NCI-H2107 treated with DMSO at 0.1 percent for 48 hours (cell line): ENCODE data around the gene NLRP1.
A peak's percentile ranks its signal among the peaks of the same experiment; 100 is the strongest.
"Not testable (repeated sequence)": the region's sequence is repeated elsewhere in the genome, so short reads cannot be mapped to it uniquely, and the experiment has no call there.

Experiments
- DNase-seq: peaks from one replicate; lab custom pipeline; 2025; ENCODE audit not compliant: unreplicated experiment; lab: John Stamatoyannopoulos, UW

The NLRP1 gene

GRCh38 chr17:5588584-5588983 lies 4.3 kb upstream of the NLRP1 start:
- no peak for DNase-seq

DNA sequence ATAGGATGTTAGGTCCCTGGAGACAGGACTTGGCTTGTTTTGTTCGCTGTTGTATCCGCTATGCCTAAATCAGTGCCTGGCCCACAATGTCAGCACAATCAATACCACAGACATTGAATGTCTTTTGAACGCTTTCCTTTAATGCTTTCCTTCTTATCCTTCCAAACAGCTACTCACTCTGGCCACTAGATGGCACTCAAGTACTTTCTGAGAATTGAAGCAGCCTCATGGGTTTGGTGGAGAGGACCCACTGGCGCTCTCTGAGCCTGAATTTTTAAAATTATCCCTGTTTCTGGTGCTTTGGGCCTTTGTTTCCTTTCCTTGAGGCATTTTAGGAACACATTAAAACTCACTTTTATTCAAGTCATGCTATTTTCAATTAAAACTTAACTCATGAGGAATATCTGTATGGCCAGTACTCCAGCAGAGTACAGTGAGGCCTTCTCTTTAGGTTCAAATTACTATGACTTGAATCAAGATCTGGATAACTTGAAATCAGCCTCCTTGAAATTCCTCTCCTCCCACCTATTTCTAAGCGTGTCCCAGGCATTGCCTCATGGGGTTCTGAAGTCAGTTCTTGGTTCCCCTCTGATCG lies 3.2 kb upstream of the NLRP1 start:
- peak; percentile 30 for DNase-seq

DNA sequence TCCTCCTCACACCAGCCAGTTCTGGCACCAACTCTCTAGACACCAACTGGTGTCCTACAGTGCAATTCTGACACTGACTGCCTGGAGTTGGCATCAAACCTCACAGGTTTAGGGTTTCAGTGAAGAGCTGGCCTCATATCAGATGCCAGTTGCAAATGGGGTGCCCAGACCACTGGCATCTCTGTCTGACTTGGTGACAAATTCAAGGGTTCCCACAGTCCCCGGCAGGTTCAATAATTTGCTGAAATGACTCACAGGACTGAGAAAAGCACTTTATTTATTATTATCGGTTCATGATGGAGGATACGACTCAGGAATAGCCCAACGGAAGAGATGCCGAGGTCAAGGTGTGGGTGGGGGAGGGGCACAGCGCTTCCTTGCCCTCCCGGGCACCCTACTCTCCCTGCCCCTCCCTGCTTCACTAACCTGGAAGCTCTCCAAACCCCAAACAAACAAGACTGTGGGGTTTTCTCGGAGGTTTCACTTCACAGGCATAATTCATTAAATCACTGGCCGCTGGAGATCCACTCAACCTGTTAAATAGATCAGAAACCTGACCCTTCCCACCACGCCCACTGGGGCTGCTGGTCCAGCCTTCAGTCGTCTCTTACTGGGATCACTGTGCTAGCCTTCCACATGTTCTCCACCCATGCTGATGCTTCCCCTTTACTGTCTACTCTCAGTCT lies 1.7 kb upstream of the NLRP1 start:
- DNase-seq = peak; percentile 28

GRCh38 chr17:5585287-5585794 lies 1.0 kb upstream of the NLRP1 start:
- DNase-seq = no peak

- DNase-seq = no peak
Measured at GRCh38 chr17:5583426-5584382, 605 bp downstream of the NLRP1 start.

DNA sequence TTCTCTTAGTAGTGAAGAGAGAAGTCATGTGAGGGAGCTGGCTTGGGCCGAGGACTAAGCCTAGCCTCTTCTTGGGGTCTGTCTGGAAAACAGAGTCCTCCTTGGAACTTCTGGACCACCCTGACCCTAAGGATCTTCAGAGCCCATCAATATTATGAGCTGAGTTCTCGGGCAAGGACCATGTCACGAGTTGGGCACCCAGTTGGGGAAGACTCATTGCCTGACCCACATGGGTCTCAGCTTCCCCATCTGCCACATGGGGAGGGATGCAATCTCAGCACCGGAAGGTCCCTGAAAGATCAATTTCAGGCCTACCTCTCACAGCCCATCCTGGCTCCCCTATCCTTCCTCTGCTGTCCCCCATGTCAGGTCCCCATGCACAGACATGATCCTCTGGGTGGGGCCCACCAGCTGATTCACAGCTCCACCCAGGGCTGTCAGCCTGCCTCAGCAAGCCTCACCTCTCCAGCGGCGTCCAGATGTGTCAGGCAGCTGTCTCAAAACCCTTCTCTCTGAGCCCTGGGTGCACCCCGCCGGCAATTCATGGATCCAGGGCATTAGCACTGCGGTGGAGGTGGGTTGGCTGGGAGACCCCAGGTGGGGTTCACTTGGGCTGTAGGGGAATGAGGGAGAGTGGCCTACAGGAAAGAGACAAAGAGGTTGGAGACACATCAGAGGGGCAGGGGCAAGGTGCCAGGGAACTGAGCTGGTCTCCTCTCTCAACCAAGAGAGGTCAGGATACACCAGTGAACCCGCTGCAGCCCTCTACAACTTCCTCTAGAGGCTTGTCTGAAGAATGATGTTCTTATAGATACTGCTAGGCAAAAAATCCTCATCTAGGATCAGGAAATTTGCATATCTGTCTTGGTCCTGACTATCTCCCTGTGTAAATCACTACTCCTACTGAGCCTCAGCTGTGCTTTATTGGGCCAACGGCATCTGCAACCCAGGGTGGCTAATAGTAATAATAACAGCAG lies 1.8 kb downstream of the NLRP1 start:
- no peak for DNase-seq

DNA sequence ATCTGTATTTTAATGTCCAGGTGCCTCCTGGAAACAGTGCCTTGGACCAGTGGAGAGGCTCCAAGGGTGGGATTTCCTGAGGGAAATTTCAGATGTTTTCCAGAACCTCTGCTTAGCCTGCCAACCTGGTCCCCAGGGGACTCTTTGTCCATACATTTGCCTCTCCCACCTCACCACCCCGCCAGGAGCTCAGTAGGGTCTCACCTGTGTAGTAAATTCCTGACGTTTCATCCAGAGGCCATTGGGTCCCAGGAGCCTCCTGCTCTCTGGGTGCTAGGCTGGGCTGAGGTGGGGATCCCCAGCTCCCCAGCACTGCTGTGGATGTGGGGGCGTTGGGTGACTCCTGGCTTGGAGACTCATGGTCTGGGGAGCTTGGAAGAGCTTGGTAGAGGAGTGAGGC lies 2.7 kb downstream of the NLRP1 start:
- no peak for DNase-seq

DNA sequence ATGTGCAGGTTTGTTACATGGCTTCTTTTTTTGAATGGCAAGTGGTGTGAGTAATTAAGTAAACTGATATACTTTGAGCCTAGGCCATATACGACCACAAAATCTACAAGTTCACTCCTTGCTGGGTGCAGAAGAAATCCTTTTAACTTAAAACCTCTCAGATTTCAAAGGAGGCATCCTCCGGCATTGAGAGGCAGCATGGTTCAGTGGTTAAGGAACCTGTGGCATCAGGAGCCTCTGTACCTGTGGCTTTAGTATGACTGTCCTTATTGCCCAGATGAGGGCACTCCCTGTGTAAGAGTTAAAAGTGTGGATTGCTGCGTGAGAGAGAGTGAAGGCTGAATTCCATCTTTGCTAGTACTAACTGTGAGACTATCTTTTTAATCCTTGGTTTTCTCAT lies 3.3 kb downstream of the NLRP1 start:
- no peak for DNase-seq

DNA sequence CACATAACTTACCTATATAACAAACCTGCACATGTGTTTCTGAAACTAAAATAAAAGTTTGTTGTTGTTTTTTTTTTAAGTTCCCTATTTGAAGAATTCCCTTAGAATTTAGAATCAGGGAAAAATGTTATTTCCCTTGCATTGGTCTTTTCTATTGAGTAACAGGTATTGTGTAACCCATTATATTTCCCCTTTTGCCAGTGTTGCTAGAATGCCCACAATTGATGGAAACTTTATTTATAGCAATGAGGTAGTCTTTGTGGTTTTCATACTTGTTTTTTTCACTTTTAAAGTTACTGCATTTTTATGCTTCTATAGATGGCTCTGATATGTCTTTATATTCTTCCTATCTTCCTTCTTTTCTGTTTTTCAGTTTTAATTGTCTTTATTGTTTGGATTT lies 3.9 kb downstream of the NLRP1 start:
- DNase-seq = no peak

DNA sequence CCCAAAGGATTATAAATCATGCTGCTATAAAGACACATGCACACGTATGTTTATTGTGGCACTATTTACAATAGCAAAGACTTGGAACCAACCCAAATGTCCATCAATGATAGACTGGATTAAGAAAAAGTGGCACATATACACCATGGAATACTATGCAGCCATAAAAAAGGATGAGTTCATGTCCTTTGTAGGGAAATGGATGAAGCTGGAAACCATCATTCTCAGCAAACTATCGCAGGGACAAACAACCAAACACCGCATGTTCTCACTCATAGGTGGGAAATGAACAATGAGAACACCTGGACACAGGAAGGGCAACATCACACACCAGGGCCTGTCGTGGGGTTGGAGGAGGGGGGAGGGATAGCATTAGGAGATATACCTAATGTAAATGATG lies 5.5 kb downstream of the NLRP1 start:
- DNase-seq = not testable (repeated sequence)

GRCh38 chr17:5573017-5573416 lies 11.3 kb downstream of the NLRP1 start:
- DNase-seq = not testable (repeated sequence)

DNA sequence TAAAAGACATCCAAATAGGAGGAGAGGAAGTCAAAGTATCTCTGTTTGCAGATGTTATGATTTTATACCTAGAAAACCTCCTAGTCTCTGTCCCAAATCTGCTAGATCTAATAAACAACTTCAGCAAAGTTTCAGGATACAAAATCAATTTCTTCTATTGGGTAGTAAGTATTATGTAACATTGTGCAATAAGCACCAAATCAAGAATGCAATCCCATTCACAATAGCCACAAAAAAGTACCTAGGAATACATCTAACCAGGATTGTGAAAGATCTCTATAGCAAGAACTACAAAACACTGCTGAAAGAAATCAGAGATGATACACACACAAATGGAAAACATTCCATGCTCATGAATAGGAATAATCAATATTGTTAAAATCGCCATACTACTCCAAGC lies 13.0 kb downstream of the NLRP1 start:
- no peak for DNase-seq

DNA sequence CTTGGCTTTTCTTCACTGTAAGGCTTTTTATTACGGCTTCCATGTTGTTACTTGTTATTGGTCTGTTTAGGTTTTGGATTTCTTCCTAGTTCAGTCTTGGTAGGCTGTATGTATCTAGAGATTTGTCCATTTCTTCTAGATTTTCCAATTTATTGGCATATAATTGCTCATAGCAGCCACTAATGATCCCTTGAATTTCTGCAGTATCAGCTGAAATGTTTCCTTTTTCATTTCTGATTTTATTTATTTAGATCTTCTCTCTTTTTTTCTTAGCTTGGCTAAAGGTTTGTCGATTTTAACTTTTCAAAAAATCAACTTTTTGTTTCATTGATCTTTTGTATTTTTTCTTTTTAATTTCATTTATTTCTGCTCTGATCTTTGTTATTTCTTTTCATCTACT lies 18.5 kb downstream of the NLRP1 start:
- DNase-seq = no peak

DNA sequence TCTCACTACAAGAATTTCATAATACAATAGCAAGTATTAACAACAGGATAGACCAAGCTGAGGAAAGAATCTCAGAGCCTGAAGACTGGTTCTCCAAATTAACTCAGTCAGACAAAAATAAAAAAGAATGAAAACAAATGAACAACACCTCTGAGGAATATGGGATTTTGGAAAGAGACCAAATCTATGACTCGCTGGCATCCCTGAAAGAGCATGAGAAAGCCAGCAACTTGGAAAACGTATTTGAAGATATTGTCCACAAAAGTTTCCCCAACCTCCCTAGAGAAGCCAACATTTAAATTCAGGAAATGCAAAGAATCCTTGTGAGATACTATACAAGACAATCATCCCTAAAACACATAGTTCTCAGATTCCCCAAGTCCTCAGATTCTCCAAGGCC lies 20.9 kb downstream of the NLRP1 start:
- DNase-seq = no peak

- DNase-seq = no peak
Measured at GRCh38 chr17:5562661-5563360, 21.5 kb downstream of the NLRP1 start.

- DNase-seq = no peak
Measured at GRCh38 chr17:5561736-5562571, 22.4 kb downstream of the NLRP1 start.

DNA sequence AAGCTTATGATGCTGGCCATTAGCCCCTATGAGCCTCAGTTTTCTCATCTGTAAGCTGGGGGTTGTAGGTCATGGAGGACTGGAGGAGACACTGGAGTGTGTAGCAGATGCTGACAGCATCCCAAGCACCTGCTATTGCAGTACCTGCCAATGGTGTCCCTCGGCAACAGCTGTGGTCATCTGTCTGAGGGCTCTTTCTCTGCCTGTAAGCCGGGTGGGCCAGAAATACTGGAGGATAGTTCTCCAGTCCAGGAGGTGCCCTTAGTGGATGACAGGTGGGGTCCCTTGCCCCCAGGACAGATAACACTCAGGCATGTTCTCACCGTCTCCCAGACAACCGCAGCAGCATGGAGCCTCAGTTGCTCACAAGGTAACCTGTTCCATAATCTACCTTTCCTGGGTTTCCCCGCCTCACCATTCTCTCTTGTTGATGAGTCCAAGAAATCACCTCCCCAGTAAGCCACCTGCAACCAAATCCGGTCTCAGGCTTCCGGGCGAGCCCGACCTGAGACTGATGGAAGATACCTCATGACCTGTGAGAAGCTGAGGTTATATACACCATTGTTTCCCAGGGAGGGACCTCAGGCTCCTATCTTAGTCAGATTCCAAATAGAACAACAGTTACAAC lies 23.8 kb downstream of the NLRP1 start:
- DNase-seq = no peak
